PC-9 (cell line): Measurements from ENCODE around the gene WNT4. TPM values are rescaled to one million over a fixed set of nuclear protein-coding genes. Genes with fewer than 3 reads are reported as not detected.

Experiments
- BruUV-seq: library from RNA; stranded (reverse); fragments of 400-500 nt; replicated peaks from 2 replicates; lab custom pipeline; 2021; lab: Mats Ljungman, UMichigan
- CTCF ChIA-PET: fragments of 300-600 bp; sonication (Branson Sonifier 250); formaldehyde crosslinking; loops from one replicate; lab custom pipeline; 2022; ENCODE audit warnings: antibody characterized with exemption; lab: Charles Lee
- POLR2A ChIA-PET: fragments of 300-600 bp; sonication (Branson Sonifier 250); formaldehyde crosslinking; loops from one replicate; lab custom pipeline; 2022; ENCODE audit warnings: antibody characterized with exemption; ENCODE audit not compliant: unreplicated experiment; lab: Charles Lee
- DNase-seq, 2 experiments: peaks; one replicate each; pipeline versions ENCODE4 v3.0.0 to v3.0.0-alpha.2; 2015 to 2022; ENCODE audit warnings: mixed read lengths in 1 of 2
- H2AFZ ChIP-seq: fragments of 200-600 bp; sonication (generic); 2 replicates; pipeline ENCODE4 v1.8.1; 2017; ENCODE audit warnings: antibody characterized with exemption
- H3F3A ChIP-seq: fragments of 200-600 bp; sonication (generic); 2 replicates; pipeline ENCODE4 v1.8.1; 2017; ENCODE audit warnings: antibody characterized with exemption, mild to moderate bottlenecking, low read depth; ENCODE audit not compliant: insufficient read depth
- H3K27ac ChIP-seq: fragments of 200-600 bp; sonication (generic); 2 replicates; pipeline ENCODE4 v1.6.1; 2016; ENCODE audit warnings: mixed run types
- H3K27me3 ChIP-seq: fragments of 200-600 bp; sonication (generic); 2 replicates; pipeline ENCODE4 v1.6.1; 2016; ENCODE audit warnings: low read depth, mixed run types; ENCODE audit not compliant: insufficient read depth
- H3K36me3 ChIP-seq: fragments of 200-600 bp; sonication (generic); 2 replicates; pipeline ENCODE4 v1.6.1; 2016; ENCODE audit warnings: low read depth, mixed run types
- H3K4me1 ChIP-seq: fragments of 200-600 bp; sonication (generic); replicated peaks from 2 replicates; pipeline ENCODE4 v1.6.1; 2016; ENCODE audit warnings: mixed run types; ENCODE audit not compliant: insufficient read depth
- H3K4me2 ChIP-seq: fragments of 200-600 bp; sonication (generic); 2 replicates; pipeline ENCODE4 v1.6.1; 2017; ENCODE audit warnings: mixed run types
- H3K4me3 ChIP-seq: fragments of 200-600 bp; sonication (generic); 2 replicates; pipeline ENCODE4 v1.6.1; 2016; ENCODE audit warnings: mixed run types
- H3K79me2 ChIP-seq: fragments of 200-600 bp; sonication (generic); 2 replicates; pipeline ENCODE4 v1.6.1; 2017; ENCODE audit warnings: low read depth, mixed run types
- H3K9me2 ChIP-seq: fragments of 200-600 bp; sonication (generic); 2 replicates; pipeline ENCODE4 v1.8.1; 2017; ENCODE audit warnings: mild to moderate bottlenecking; ENCODE audit not compliant: insufficient read depth
- H3K9me3 ChIP-seq: fragments of 200-600 bp; sonication (generic); 2 replicates; pipeline ENCODE4 v1.8.1; 2016; ENCODE audit warnings: low read depth; ENCODE audit not compliant: insufficient read depth
- H4K20me1 ChIP-seq: fragments of 200-600 bp; sonication (generic); 2 replicates; pipeline ENCODE4 v1.8.1; 2017; ENCODE audit not compliant: insufficient read depth
- EZH2 ChIP-seq: fragments of 200-600 bp; sonication (generic); IDR thresholded peaks from 2 replicates; pipeline ENCODE4 v1.8.0; 2017; ENCODE audit warnings: antibody characterized with exemption, low read depth
- intact Hi-C: fragments of 100-400 bp; cut with micrococcal nuclease; formaldehyde crosslinking; loops from one replicate; pipeline ENCODE4 v1.10.0; 2022; ENCODE audit not compliant: unreplicated experiment
- total RNA-seq: library from RNA; stranded (reverse); gene quantifications from 2 replicates; pipeline ENCODE4 v1.2.3, GENCODE V29; 2021
- TF ChIP-seq, protein P1 (sequence below): fragments of 200-600 bp; sonication (generic); conservative IDR thresholded peaks from 2 replicates; pipeline ENCODE4 v1.6.1; 2017; ENCODE audit warnings: mixed run types, antibody characterized with exemption, mild to moderate bottlenecking, moderate library complexity

Gene WNT4
- total RNA-seq, 1 experiment from 2014 or later = 0.83 TPM

DNA sequence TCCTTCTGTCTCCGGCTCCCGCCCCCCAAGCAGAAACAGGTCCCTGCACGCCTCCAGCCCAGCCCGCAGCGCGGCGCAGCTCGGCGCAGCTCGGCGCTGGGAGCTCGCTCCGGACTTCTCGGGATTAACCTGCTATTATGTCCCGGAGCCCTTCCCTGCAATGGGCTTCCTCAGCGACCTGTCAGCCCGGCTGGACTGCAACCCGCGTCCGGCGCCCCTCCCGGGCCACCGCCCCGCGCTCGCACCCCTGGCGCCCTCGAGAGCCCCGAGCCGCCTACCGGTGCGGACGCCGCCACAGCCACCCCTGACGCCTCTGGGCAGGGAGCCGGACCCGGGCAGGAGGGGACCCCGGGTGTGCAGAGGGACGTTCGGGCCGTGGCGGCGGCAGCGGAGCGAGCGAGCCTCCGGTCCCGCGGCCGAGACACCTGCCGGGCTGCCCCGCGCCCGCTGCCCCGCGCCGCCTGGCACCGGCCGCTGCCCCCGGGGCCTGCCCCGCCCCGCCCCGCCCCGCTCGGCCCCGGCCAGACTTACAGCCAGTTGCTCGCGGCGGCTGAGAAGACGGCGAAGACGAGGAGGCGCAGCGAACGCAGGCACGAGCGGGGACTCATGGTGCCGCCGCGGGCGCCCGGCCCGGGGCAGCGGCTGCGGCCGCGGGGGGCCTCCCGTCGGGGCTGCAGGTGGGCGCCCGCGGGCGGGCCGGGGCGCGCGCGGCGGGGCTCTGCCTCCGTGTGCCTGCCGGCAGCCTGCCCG, 407 bp downstream of the WNT4 start:
- Histone ChIP-seq H3K36me3 (no peaks in the 10 kb centered on the region), H2AFZ (no peak overlapping the region), H4K20me1 (no peaks in the 10 kb centered on the region), H3F3A (no peaks in the 10 kb centered on the region), H3K9me3 (no peaks in the 10 kb centered on the region), H3K27ac (no peak overlapping the region), H3K4me1 (peaks cover 22% of the 10 kb centered on the region), H3K4me3 (peak overlapping the region; percentile 59; the same call in 1 of the 2 replicates), H3K9me2 (no peaks in the 10 kb centered on the region), H3K4me2 (peak overlapping the region; percentile 81), H3K27me3 (no peaks in the 10 kb centered on the region), H3K79me2 (no peaks in the 10 kb centered on the region)
- TF ChIP-seq EZH2 = no peak
- TF ChIP-seq, protein P1, sequence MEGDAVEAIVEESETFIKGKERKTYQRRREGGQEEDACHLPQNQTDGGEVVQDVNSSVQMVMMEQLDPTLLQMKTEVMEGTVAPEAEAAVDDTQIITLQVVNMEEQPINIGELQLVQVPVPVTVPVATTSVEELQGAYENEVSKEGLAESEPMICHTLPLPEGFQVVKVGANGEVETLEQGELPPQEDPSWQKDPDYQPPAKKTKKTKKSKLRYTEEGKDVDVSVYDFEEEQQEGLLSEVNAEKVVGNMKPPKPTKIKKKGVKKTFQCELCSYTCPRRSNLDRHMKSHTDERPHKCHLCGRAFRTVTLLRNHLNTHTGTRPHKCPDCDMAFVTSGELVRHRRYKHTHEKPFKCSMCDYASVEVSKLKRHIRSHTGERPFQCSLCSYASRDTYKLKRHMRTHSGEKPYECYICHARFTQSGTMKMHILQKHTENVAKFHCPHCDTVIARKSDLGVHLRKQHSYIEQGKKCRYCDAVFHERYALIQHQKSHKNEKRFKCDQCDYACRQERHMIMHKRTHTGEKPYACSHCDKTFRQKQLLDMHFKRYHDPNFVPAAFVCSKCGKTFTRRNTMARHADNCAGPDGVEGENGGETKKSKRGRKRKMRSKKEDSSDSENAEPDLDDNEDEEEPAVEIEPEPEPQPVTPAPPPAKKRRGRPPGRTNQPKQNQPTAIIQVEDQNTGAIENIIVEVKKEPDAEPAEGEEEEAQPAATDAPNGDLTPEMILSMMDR = no peak
- intact Hi-C loops = no loop called here
- BruUV-seq = no TSS peak
- CTCF ChIA-PET = interaction anchor here (0.6 kb wide), 2 partner anchors 1235 to 1902 kb away, joined by 3 to 5 read pairs; no protein-coding TSS in a partner anchor
- peak in 1 of 2 experiments; percentile 35 for DNase-seq
- POLR2A ChIA-PET = interaction anchor here (0.5 kb wide), 1 partner anchor 848 kb away, joined by 3 read pairs; no protein-coding TSS in a partner anchor

GRCh38 chr1:22141554-22142314, 1.2 kb downstream of the WNT4 start:
- intact Hi-C loops = no loop called here
- Histone ChIP-seq H2AFZ (no peak overlapping the region), H3K4me1 (peaks cover 22% of the 10 kb centered on the region), H3K9me3 (no peaks in the 10 kb centered on the region), H3K4me2 (peak overlapping the region; percentile 81), H4K20me1 (no peaks in the 10 kb centered on the region), H3K9me2 (no peaks in the 10 kb centered on the region), H3K27me3 (no peaks in the 10 kb centered on the region), H3K4me3 (peak overlapping the region; percentile 59; the same call in 1 of the 2 replicates), H3K79me2 (no peaks in the 10 kb centered on the region), H3K27ac (no peak overlapping the region), H3F3A (no peaks in the 10 kb centered on the region), H3K36me3 (no peaks in the 10 kb centered on the region)
- POLR2A ChIA-PET = interaction anchor here (0.5 kb wide), 1 partner anchor 847 kb away, joined by 3 read pairs; no protein-coding TSS in a partner anchor
- no peak for DNase-seq
- TF ChIP-seq EZH2 = no peak
- TF ChIP-seq, protein P1 = no peak
- CTCF ChIA-PET = interaction anchor here (0.6 kb wide), 1 partner anchor 1901 kb away, joined by 3 read pairs; no protein-coding TSS in a partner anchor
- BruUV-seq = no TSS peak

GRCh38 chr1:22140694-22141093, 2.2 kb downstream of the WNT4 start:
- CTCF ChIA-PET = interaction anchor here (1.0 kb wide), 1 partner anchor 8 kb away, joined by 3 read pairs; no protein-coding TSS in a partner anchor
- no peaks in the 10 kb centered on the region for H3K36me3 ChIP-seq
- POLR2A ChIA-PET = no interaction called here

More at GRCh38 chr1:22140694-22141093, 2.2 kb downstream of the WNT4 start:
- Histone ChIP-seq H3K27me3 (no peaks in the 10 kb centered on the region), H4K20me1 (no peaks in the 10 kb centered on the region), H3K27ac (no peak overlapping the region), H3K4me2 (peak overlapping the region; percentile 39), H3K9me3 (no peaks in the 10 kb centered on the region), H2AFZ (no peak overlapping the region), H3K9me2 (no peaks in the 10 kb centered on the region), H3K4me1 (peaks cover 22% of the 10 kb centered on the region), H3F3A (no peaks in the 10 kb centered on the region), H3K4me3 (no peak overlapping the region), H3K79me2 (no peaks in the 10 kb centered on the region)
- DNase-seq = peak; percentile 47 to 51
- TF ChIP-seq, protein P1 = no peak
- TF ChIP-seq EZH2 = no peak
- no TSS peak for BruUV-seq
- intact Hi-C loops = no loop called here
